H9 (cell line): ENCODE results near the gene TAGLN2. TPM values are rescaled to one million over a fixed set of nuclear protein-coding genes. Genes with fewer than 3 reads are reported as not detected.

Experiments used
- DNase-seq: peaks from one replicate; pipeline ENCODE4 v3.0.0-alpha.2; 2017
- H2AFZ ChIP-seq: one replicate; pipeline ENCODE4 v1.6.1; 2013; ENCODE audit warnings: mild to moderate bottlenecking, low read length, control low read depth, moderate library complexity
- H2AK5ac ChIP-seq: 2 replicates; pipeline ENCODE4 v1.6.1; 2013; ENCODE audit warnings: low read length, control low read depth, mixed read lengths; ENCODE audit not compliant: insufficient read length
- H2BK120ac ChIP-seq: one replicate; pipeline ENCODE4 v1.6.1; 2013; ENCODE audit warnings: low read depth, mild to moderate bottlenecking, low read length, control low read depth, inconsistent platforms; ENCODE audit not compliant: poor library complexity, severe bottlenecking
- H2BK12ac ChIP-seq: 2 replicates; pipeline ENCODE4 v1.6.1; 2013; ENCODE audit warnings: low read length, control low read depth, mixed read lengths, low read depth; ENCODE audit not compliant: insufficient read length
- H2BK15ac ChIP-seq: 2 replicates; pipeline ENCODE4 v1.6.1; 2013; ENCODE audit warnings: low read depth, low read length, control low read depth
- H2BK20ac ChIP-seq: one replicate; pipeline ENCODE4 v1.6.1; 2013; ENCODE audit warnings: low read depth, mild to moderate bottlenecking, low read length, control low read depth, inconsistent platforms; ENCODE audit not compliant: poor library complexity, severe bottlenecking
- H2BK5ac ChIP-seq: 2 replicates; pipeline ENCODE4 v1.6.1; 2013; ENCODE audit warnings: low read length, control low read depth, mixed read lengths; ENCODE audit not compliant: insufficient read length
- H3K14ac ChIP-seq: 2 replicates; pipeline ENCODE4 v1.6.1; 2013; ENCODE audit warnings: low read length, control low read depth; ENCODE audit not compliant: insufficient read depth
- H3K18ac ChIP-seq: 2 replicates; pipeline ENCODE4 v1.6.1; 2013; ENCODE audit warnings: low read depth, mild to moderate bottlenecking, mixed read lengths, low read length, control low read depth; ENCODE audit not compliant: insufficient read length
- H3K23ac ChIP-seq: 2 replicates; pipeline ENCODE4 v1.6.1; 2013; ENCODE audit warnings: low read length, control low read depth, mixed read lengths, low read depth; ENCODE audit not compliant: insufficient read length
- H3K23me2 ChIP-seq: 2 replicates; pipeline ENCODE4 v1.6.1; 2013; ENCODE audit warnings: low read depth, mild to moderate bottlenecking, mixed read lengths, low read length, control low read depth; ENCODE audit not compliant: insufficient read length, poor library complexity, severe bottlenecking
- H3K27ac ChIP-seq: 2 replicates; pipeline ENCODE4 v1.5.1; 2013; ENCODE audit warnings: low read length, control low read depth, mixed read lengths, low read depth; ENCODE audit not compliant: insufficient read length
- H3K27me3 ChIP-seq: 2 replicates; pipeline ENCODE4 v1.6.1; 2013; ENCODE audit warnings: low read length, control low read depth, inconsistent platforms; ENCODE audit not compliant: insufficient read depth
- H3K4ac ChIP-seq: 2 replicates; pipeline ENCODE4 v1.6.1; 2013; ENCODE audit warnings: low read depth, mild to moderate bottlenecking, control low read depth, inconsistent platforms, low read length, moderate library complexity
- H3K4me1 ChIP-seq: 2 replicates; pipeline ENCODE4 v1.6.1; 2013; ENCODE audit warnings: low read length, control low read depth, inconsistent platforms; ENCODE audit not compliant: insufficient read depth
- H3K4me2 ChIP-seq: 2 replicates; pipeline ENCODE4 v1.6.1; 2013; ENCODE audit warnings: low read length, control low read depth, mixed read lengths; ENCODE audit not compliant: insufficient read length, insufficient read depth
- H3K56ac ChIP-seq: 2 replicates; pipeline ENCODE4 v1.6.1; 2013; ENCODE audit warnings: low read depth, mild to moderate bottlenecking, mixed read lengths, low read length, control low read depth; ENCODE audit not compliant: insufficient read length
- H3K79me1 ChIP-seq: 2 replicates; pipeline ENCODE4 v1.6.1; 2013; ENCODE audit warnings: low read depth, mild to moderate bottlenecking, moderate library complexity, low read length, control low read depth, inconsistent platforms; ENCODE audit not compliant: insufficient read depth, poor library complexity, severe bottlenecking
- H3K79me2 ChIP-seq: 2 replicates; pipeline ENCODE4 v1.6.1; 2013; ENCODE audit warnings: low read length, control low read depth, inconsistent platforms; ENCODE audit not compliant: insufficient read depth
- H3K9ac ChIP-seq: 2 replicates; pipeline ENCODE4 v1.6.1; 2013; ENCODE audit warnings: low read length, control low read depth, mixed read lengths; ENCODE audit not compliant: insufficient read length; ENCODE audit errors: extremely low read depth
- H3K9me3 ChIP-seq: one replicate; pipeline ENCODE4 v1.6.1; 2013; ENCODE audit warnings: low read depth, low read length, inconsistent platforms; ENCODE audit not compliant: control insufficient read depth
- H3T11ph ChIP-seq: one replicate; pipeline ENCODE4 v1.6.1; 2013; ENCODE audit warnings: mild to moderate bottlenecking, low read length, control low read depth, inconsistent platforms
- H4K20me1 ChIP-seq: one replicate; pipeline ENCODE4 v1.6.1; 2013; ENCODE audit not compliant: control insufficient read depth, insufficient read length, insufficient read depth
- H4K5ac ChIP-seq: 2 replicates; pipeline ENCODE4 v1.6.1; 2013; ENCODE audit warnings: low read depth, mild to moderate bottlenecking, mixed read lengths, low read length, control low read depth; ENCODE audit not compliant: insufficient read length
- H4K8ac ChIP-seq: replicated peaks from 2 replicates; pipeline ENCODE4 v1.6.1; 2013; ENCODE audit warnings: low read length, control low read depth, mixed read lengths, low read depth; ENCODE audit not compliant: insufficient read length
- H4K91ac ChIP-seq: 2 replicates; pipeline ENCODE4 v1.6.1; 2013; ENCODE audit warnings: low read depth, mild to moderate bottlenecking, moderate library complexity, mixed read lengths, low read length, control low read depth; ENCODE audit not compliant: insufficient read length
- H3K27ac Mint-ChIP-seq, 3 experiments: 2 replicates in 2 of 3; 3 replicates in 1 of 3; pipeline ENCODE4 v1.8.0; 2020 to 2021; ENCODE audit warnings: mixed read lengths in 3 of 3, mild to moderate bottlenecking in 1 of 3, moderate library complexity in 1 of 3
- H3K27me3 Mint-ChIP-seq: 2 replicates; pipeline ENCODE4 v1.8.0; 2021; ENCODE audit warnings: low read depth, mild to moderate bottlenecking, moderate library complexity, mixed read lengths
- H3K36me3 Mint-ChIP-seq, 3 experiments: 2 replicates in 2 of 3; 3 replicates in 1 of 3; pipeline ENCODE4 v1.8.0; 2020 to 2021; ENCODE audit warnings: low read depth in 3 of 3, mixed read lengths in 3 of 3; ENCODE audit not compliant: insufficient read depth in 1 of 3
- H3K4me1 Mint-ChIP-seq, 2 experiments: 2 replicates each; pipeline ENCODE4 v1.8.0; 2020; ENCODE audit warnings: mixed read lengths in 2 of 2
- H3K4me3 Mint-ChIP-seq, 2 experiments: 2 replicates in 1 of 2; 3 replicates in 1 of 2; pipeline ENCODE4 v1.8.0; 2020 to 2021; ENCODE audit warnings: mild to moderate bottlenecking in 2 of 2, mixed read lengths in 2 of 2, moderate library complexity in 1 of 2
- H3K9me3 Mint-ChIP-seq, 2 experiments: 2 replicates in 1 of 2; 3 replicates in 1 of 2; pipeline ENCODE4 v1.8.0; 2020; ENCODE audit warnings: mild to moderate bottlenecking in 2 of 2, mixed read lengths in 2 of 2, moderate library complexity in 1 of 2
- WGBS: extraction: QIAGEN DNeasy Blood & Tissue Kit; methylation state at CpG from one replicate; pipeline ENCODE4 v1.1.7; 2013; ENCODE audit warnings: missing lambda C conversion rate, low lambda C conversion rate, mixed read lengths; ENCODE audit not compliant: insufficient read length; ENCODE audit errors: extremely low coverage; 5-methylcytosine and 5-hydroxymethylcytosine counted together
- total RNA-seq: library from RNA; stranded (reverse); gene quantifications from 2 replicates; pipeline ENCODE4 v1.2.1, GENCODE V29; 2021
- TF ChIP-seq, protein P1 (sequence below): fragments of 200-600 bp; sonication (generic); conservative IDR thresholded peaks from 3 replicates; pipeline ENCODE4 v1.8.0; 2021; ENCODE audit warnings: antibody characterized with exemption, mild to moderate bottlenecking

The TAGLN2 gene
- total RNA-seq, 1 experiment from 2014 or later: 76.7 TPM

DNA sequence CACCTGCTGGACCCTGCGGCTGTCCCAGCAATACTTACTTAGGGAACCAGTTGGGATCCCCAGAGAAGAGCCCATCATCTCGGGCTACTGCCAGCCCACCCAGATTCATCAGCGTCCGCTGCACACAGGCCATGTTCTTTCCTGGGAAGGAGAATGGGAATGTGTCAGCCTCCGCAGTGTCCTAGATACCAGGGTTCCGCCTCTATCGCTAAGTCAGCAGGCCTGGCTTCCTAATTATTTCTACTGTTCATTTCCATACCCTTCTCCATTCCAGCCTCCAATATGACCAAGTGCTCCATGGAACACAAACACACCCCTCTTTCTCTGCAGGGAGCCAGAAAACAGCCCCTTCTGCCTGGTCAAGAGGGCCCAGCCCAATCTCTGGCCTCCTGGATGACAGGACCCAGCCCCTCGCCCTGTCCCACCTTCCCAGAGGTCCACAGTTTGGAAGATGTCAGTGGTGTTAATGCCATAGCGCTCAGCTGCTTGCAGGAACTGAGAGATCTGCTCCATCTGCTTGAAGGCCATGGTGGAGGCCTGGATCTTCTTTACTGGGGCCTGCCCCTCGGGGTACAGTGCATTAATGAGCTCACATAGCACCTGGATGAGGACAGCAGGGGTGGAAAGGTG is 6.0 kb downstream of the TAGLN2 start:
- H3K9me3 ChIP-seq: no peaks in the 10 kb centered on the region
- no peak overlapping the region for H2BK20ac ChIP-seq
- H3K23me2 ChIP-seq: peaks cover 3% of the 10 kb centered on the region
- H3K27me3 Mint-ChIP-seq: peaks cover 9% of the 10 kb centered on the region
- H2BK120ac ChIP-seq: no peak overlapping the region
- H4K20me1 ChIP-seq: no peaks in the 10 kb centered on the region
- no peak overlapping the region for H3K23ac ChIP-seq
- no peak overlapping the region for H4K5ac ChIP-seq
- no peak overlapping the region for H3K4ac ChIP-seq
- H3K79me1 ChIP-seq: no peaks in the 10 kb centered on the region
- H2BK15ac ChIP-seq: no peak overlapping the region
- H3K4me3 Mint-ChIP-seq: no peak overlapping the region
- TF ChIP-seq, protein P1, sequence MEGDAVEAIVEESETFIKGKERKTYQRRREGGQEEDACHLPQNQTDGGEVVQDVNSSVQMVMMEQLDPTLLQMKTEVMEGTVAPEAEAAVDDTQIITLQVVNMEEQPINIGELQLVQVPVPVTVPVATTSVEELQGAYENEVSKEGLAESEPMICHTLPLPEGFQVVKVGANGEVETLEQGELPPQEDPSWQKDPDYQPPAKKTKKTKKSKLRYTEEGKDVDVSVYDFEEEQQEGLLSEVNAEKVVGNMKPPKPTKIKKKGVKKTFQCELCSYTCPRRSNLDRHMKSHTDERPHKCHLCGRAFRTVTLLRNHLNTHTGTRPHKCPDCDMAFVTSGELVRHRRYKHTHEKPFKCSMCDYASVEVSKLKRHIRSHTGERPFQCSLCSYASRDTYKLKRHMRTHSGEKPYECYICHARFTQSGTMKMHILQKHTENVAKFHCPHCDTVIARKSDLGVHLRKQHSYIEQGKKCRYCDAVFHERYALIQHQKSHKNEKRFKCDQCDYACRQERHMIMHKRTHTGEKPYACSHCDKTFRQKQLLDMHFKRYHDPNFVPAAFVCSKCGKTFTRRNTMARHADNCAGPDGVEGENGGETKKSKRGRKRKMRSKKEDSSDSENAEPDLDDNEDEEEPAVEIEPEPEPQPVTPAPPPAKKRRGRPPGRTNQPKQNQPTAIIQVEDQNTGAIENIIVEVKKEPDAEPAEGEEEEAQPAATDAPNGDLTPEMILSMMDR: no peak
- no peak overlapping the region for H2AFZ ChIP-seq
- H3K56ac ChIP-seq: no peak overlapping the region
- H3K4me2 ChIP-seq: no peak overlapping the region
- H4K8ac ChIP-seq: no peak overlapping the region
- H3K4me1 Mint-ChIP-seq: peaks cover 51 to 56% of the 10 kb centered on the region in 2 experiments
- H2BK5ac ChIP-seq: no peak overlapping the region
- no peaks in the 10 kb centered on the region for H3K27me3 ChIP-seq
- no CpG with 5 or more reads among the region's 10 CpGs for WGBS
- H3T11ph ChIP-seq: no peak overlapping the region
- H3K36me3 Mint-ChIP-seq: peaks cover 0 to 35% (median 20%) of the 10 kb centered on the region in 3 experiments; a peak in 5 of 7 replicates
- H2AK5ac ChIP-seq: no peak overlapping the region
- H2BK12ac ChIP-seq: no peak overlapping the region
- peaks cover 9% of the 10 kb centered on the region; the same call in 1 of the 2 replicates for H3K4me1 ChIP-seq
- H3K27ac Mint-ChIP-seq: no peak overlapping the region
- no peaks in the 10 kb centered on the region for H3K79me2 ChIP-seq
- H3K9ac ChIP-seq: no peak overlapping the region
- H4K91ac ChIP-seq: no peak overlapping the region
- H3K9me3 Mint-ChIP-seq: no peaks in the 10 kb centered on the region; a peak in 1 of 5 replicates
- no peak overlapping the region for H3K18ac ChIP-seq
- no peak overlapping the region for H3K14ac ChIP-seq
- no peak for DNase-seq
- no peak overlapping the region for H3K27ac ChIP-seq
